Measurements from ENCODE around the gene EBF4.

Gene EBF4

DNA sequence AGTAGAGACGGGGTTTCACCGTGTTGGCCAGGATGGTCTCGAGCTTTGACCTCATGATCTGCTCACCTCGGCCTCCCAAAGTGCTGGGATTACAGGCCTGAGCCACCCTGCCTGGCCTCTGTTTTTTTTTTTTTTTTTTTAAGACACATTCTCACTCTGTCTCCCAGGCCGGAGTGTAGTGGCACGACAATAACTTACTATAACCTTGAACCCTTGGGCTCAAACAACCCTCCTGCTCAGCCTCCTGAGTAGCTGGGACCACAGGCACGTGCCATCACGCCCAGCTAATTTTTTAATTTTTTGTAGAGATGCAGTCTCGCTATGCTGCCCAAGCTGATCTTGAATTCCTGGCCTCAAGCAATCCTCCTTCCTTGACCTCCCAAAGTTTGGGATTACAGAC, 81.2 kb downstream of the EBF4 start:
- DNase-seq (ENCODE audit: extremely low read depth, low read depth): no peak
- TF ChIP-seq, protein P1, sequence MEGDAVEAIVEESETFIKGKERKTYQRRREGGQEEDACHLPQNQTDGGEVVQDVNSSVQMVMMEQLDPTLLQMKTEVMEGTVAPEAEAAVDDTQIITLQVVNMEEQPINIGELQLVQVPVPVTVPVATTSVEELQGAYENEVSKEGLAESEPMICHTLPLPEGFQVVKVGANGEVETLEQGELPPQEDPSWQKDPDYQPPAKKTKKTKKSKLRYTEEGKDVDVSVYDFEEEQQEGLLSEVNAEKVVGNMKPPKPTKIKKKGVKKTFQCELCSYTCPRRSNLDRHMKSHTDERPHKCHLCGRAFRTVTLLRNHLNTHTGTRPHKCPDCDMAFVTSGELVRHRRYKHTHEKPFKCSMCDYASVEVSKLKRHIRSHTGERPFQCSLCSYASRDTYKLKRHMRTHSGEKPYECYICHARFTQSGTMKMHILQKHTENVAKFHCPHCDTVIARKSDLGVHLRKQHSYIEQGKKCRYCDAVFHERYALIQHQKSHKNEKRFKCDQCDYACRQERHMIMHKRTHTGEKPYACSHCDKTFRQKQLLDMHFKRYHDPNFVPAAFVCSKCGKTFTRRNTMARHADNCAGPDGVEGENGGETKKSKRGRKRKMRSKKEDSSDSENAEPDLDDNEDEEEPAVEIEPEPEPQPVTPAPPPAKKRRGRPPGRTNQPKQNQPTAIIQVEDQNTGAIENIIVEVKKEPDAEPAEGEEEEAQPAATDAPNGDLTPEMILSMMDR (IDR thresholded peaks at IDR 0.05; ENCODE audit: low read depth, low read length): no peak

DNA sequence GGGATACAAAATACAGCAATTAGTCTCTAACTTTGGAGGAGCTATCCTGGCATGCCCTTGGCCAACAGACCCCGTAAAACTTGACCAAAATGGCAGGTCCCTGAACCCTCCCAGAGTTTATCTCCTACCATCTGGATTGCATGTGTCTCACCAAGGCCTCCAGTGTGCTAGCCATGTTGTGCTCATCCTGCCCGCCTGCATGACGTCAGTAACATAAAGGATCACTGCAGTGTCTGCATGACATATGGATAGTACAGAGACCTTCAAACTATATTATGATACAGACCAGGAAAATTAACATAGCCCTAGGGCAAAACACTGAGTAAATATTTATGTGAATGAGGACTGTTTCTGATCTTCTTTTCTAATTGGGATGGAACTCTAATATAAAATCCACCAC, 82.6 kb downstream of the EBF4 start:
- DNase-seq (ENCODE audit: extremely low read depth, low read depth): no peak
- TF ChIP-seq, protein P1 (IDR thresholded peaks at IDR 0.05; ENCODE audit: low read depth, low read length): no peak

DNA sequence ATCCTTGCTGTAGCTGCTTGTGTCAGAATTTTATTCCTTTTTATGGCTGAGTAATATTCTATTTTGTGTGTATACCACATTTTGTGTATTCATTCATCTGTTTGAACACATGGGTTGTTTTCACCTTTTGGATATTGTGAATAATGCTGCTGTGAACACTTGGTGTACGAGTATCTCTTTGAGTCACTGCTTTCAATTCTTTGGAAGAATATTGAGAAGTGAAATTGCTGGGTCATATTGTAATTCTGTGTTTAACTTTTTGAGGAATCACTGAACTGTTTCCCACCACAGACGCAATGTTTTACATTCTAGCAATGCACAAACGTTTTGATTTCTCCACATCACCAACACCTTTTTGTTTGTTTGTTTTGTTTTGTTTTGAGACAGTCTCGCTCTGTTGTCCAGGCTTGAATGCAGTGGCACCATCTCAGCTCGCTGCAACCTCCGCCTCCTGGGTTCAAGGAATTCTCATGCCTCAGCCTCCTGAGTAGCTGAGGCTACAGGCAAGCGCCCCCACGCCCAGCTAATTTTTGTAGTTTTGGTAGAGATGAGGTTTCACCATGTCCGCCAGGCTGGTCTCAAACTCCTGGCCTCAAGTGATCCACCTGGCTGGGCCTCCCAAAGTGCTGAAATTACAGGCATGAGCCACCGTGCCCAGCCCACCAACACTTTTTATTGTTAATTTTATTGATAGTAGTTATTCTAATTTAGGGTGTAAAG, 86.2 kb downstream of the EBF4 start:
- no peak for DNase-seq (ENCODE audit: extremely low read depth, low read depth)
- TF ChIP-seq, protein P1 (IDR thresholded peaks at IDR 0.05; ENCODE audit: low read depth, low read length): no peak

DNA sequence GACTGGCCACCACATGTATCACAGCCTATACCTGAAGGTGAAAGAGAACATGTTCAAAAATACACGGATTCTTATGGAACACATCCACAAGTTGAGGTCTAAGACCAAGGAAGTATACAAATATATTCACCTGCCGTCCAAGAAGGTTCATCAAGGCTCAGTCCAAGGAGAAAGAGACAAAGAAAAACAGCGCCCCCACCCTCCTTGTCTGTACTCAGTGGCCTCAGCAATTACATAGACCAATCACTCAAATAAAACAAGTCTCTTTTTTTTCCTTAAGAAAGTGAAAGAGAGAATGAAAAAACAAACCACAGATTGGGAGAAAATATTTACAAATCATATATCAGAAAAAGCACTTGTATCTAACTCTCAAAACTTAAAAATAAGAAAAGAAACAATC, 88.4 kb downstream of the EBF4 start:
- DNase-seq (ENCODE audit: extremely low read depth, low read depth): no peak

DNA sequence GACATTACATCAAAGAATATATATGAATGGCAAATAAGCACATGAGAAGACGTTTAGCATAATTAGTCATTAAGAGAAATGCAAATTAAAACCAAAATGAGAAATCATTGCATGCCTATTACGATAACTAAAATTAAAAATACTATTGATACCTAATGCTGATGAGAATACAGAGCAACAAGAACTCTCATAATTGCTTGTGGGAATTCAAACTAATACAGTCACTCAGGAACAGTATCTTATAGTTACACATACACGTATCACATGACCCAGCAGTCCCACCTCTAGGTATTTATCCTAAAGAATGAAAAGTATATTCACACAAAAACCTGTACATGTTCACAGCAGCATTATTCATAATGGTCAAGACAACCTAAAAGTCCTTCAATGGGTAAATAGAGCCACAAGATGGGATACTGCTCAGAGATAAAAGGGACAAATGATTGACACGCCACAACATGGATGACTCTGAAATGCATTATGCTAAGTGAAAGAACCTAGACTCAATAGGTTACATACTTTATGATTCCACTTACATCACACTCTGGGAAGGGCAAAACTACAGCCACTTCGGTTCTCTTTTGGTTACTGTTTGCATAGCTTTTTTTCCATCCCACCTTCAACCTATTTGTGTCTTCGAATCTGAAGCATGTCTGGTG, 91.5 kb downstream of the EBF4 start:
- TF ChIP-seq, protein P1 (IDR thresholded peaks at IDR 0.05; ENCODE audit: low read depth, low read length): no peak
- no peak for DNase-seq (ENCODE audit: extremely low read depth, low read depth)

More for the DNA sequence above, 88.4 kb downstream of the EBF4 start:
- TF ChIP-seq, protein P1 (IDR thresholded peaks at IDR 0.05; ENCODE audit: low read depth, low read length): no peak

DNA sequence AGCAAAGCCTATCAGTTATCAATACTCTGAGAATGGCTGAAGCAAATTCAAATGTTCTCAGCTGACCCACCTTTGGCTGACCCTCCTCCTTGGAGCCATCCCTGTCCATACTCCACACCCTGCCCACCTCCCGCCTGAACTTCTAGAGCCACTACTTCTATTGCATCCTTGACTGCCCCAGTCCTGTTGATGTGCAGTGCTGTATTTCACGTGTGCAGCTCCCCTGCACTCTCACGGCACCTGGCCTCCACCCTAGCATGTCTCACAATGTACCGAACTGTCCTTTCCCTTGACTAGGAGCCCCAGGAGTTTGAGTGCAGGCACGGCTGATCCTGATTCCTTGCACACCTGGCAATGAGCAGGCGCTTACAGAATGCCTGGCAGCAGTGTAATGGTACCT, 100.9 kb downstream of the EBF4 start:
- TF ChIP-seq, protein P1 (IDR thresholded peaks at IDR 0.05; ENCODE audit: low read depth, low read length): no peak
- DNase-seq (ENCODE audit: extremely low read depth, low read depth): no peak

DNA sequence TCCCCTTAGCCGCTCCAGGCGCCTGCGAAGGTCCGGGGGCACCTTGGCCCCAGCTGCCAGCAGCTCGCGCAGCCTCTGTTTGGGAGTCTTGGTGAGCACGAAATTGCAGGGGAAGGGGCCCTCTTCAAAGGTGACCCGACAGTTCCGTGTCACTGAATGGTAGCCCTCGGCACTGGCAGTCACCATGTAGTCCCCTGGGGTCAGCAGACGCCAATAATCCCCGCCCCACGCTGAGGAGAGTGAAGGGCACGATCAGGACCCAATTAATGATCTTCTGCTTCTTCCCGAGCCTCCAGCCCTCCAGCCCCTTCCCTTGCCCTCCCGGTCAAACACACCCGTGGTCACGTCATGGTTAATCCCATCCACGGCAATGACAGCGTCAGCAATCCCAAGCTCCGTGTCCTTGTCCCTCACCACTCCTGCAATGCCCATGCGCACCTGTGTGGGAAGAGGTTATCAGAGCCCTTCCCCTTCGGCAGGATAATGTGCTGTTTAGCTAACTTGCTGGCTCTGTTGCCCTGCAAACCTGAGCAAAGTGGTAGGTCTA, 101.7 kb downstream of the EBF4 start:
- no peak for DNase-seq (ENCODE audit: extremely low read depth, low read depth)
- TF ChIP-seq, protein P1 (IDR thresholded peaks at IDR 0.05; ENCODE audit: low read depth, low read length): no peak
